ENCODE results near the gene MLPH.

Gene MLPH

DNA sequence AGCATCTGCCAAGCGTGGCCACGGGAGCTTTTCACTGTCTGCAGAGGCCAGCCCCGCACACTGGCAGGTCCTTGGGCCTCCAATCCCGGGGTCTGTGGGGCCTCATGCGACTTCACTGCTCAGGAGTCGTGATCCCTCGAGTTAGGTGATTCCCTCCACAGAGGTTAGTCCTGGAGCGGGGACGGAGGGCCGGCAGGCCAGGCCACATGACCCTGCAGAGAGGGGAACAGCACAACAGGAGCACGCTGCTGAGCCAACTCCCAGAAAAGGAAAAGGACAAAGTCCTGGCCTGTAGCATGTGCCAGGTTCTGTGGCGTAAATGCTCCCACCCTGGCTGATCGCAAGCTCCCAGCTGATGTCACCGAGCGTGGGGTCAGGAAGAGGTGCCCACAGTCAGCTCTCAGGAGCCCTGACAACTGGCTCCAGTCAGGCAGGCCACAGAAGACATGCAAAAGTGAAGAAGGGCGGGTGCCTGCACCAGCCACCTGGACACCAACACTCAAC lies 64.1 kb downstream of the MLPH start:
- POLR2A ChIA-PET = no interaction called here
- TF ChIP-seq CTBP1 (IDR thresholded peaks at IDR 0.05; ENCODE audit: borderline replicate concordance) (no peak), FOXA1 (IDR thresholded peaks at IDR 0.05) (no peak), HDGF (IDR thresholded peaks at IDR 0.05; ENCODE audit: borderline replicate concordance) (no peak), SP1 (IDR thresholded peaks at IDR 0.05) (no peak)
- TF ChIP-seq, protein P1, sequence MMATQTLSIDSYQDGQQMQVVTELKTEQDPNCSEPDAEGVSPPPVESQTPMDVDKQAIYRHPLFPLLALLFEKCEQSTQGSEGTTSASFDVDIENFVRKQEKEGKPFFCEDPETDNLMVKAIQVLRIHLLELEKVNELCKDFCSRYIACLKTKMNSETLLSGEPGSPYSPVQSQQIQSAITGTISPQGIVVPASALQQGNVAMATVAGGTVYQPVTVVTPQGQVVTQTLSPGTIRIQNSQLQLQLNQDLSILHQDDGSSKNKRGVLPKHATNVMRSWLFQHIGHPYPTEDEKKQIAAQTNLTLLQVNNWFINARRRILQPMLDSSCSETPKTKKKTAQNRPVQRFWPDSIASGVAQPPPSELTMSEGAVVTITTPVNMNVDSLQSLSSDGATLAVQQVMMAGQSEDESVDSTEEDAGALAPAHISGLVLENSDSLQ (IDR thresholded peaks at IDR 0.05) = no peak
- CTCF ChIA-PET = no interaction called here
- DNase-seq (ENCODE audit: extremely low spot score) = no peak

DNA sequence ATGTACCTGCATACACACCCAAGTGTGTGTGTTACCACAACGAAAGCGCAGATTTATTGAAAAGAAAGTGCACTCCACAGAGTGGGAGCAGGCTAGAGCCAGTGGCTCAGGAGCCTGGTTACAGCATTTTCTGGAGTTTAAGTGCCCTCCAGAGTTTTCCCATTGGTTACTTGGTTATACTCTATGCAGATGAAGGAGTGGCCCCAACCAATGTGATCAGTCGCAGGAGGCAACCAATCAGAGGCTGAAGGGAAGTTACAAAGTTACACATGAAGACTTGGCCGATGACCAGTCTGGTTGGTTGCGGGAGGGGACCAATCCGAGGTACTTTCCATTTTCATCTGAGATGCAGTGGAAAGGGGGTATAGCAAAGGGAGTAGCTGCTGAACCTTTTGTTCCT lies 65.9 kb downstream of the MLPH start:
- POLR2A ChIA-PET = no interaction called here
- CTCF ChIA-PET = no interaction called here
- no peak for DNase-seq (ENCODE audit: extremely low spot score)
- no peak for TF ChIP-seq ELF4 (IDR thresholded peaks at IDR 0.05)

DNA sequence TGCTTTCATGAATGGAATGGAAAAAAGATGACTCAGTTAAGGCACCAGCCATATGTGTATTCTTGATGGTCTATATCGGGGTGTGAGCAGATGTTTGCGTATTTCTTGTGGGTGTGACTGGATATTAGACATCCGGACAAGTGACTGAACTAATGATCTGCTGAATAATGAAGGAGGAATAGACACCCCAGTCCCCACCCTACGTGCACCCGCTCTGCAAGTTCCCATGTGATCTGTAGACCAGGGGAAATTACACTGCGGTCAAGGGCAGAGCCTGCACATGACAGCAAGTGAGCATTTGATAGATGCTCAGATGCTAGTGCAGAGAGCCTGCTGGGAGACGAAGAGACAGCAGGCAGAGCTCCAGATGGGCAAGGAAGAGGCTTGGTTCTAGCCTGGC lies 66.9 kb downstream of the MLPH start:
- CTCF ChIA-PET = no interaction called here
- TF ChIP-seq TARDBP (IDR thresholded peaks at IDR 0.05) (no peak), FOXK2 (IDR thresholded peaks at IDR 0.05) (no peak), NFRKB (IDR thresholded peaks at IDR 0.05) (no peak), LEF1 (IDR thresholded peaks at IDR 0.05; ENCODE audit: borderline replicate concordance) (no peak), CTBP1 (IDR thresholded peaks at IDR 0.05; ENCODE audit: borderline replicate concordance) (no peak), SP1 (IDR thresholded peaks at IDR 0.05) (no peak), ELF4 (IDR thresholded peaks at IDR 0.05) (no peak), SUZ12 (IDR thresholded peaks at IDR 0.05) (no peak), ARNT (IDR thresholded peaks at IDR 0.05) (no peak), ZNF384 (IDR thresholded peaks at IDR 0.05) (no peak), FOXA1 (IDR thresholded peaks at IDR 0.05) (no peak), L3MBTL2 (conservative IDR thresholded peaks at IDR 0.05) (no peak), HDGF (IDR thresholded peaks at IDR 0.05; ENCODE audit: borderline replicate concordance) (no peak), BHLHE40 (IDR thresholded peaks at IDR 0.05; ENCODE audit: borderline replicate concordance) (no peak), FOXM1 (IDR thresholded peaks at IDR 0.05; ENCODE audit: borderline replicate concordance) (no peak)
- TF ChIP-seq, protein P1 (IDR thresholded peaks at IDR 0.05) = no peak
- DNase-seq (ENCODE audit: extremely low spot score) = no peak
- POLR2A ChIA-PET = no interaction called here

DNA sequence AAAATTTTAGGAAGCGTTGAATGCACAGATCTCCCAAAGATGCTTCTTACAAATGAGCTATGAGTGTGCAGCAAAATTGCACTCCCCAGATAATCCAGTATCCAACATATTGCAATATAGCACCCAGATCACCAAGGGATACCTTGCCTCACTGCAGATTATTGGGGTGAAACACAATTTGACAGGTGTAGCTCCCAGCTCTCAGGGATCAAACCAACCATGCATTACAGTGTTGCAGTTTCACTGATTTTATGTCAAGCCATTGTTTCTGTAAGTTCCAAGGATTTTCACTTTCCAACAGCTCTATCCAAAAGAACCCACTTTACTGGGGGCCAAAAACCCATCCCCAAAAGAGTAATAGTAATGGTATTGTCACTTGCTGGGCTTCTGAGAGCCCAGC lies 68.5 kb downstream of the MLPH start:
- ChIA-PET CTCF (interaction anchor here (1.2 kb wide), 1 partner anchor 16 kb away, joined by 3 read pairs; no protein-coding TSS in a partner anchor), POLR2A (no interaction called here)
- no peak for DNase-seq (ENCODE audit: extremely low spot score)
- no peak for TF ChIP-seq NFRKB (IDR thresholded peaks at IDR 0.05)
- TF ChIP-seq, protein P1 (IDR thresholded peaks at IDR 0.05) = no peak
- TF ChIP-seq CTBP1 (IDR thresholded peaks at IDR 0.05; ENCODE audit: borderline replicate concordance) = no peak
- TF ChIP-seq BHLHE40 (IDR thresholded peaks at IDR 0.05; ENCODE audit: borderline replicate concordance) = no peak
- no peak for TF ChIP-seq FOXK2 (IDR thresholded peaks at IDR 0.05)
- no peak for TF ChIP-seq LEF1 (IDR thresholded peaks at IDR 0.05; ENCODE audit: borderline replicate concordance)
- TF ChIP-seq SUZ12 (IDR thresholded peaks at IDR 0.05) = no peak
- no peak for TF ChIP-seq ELF4 (IDR thresholded peaks at IDR 0.05)
- TF ChIP-seq TARDBP (IDR thresholded peaks at IDR 0.05) = no peak
- no peak for TF ChIP-seq ZNF384 (IDR thresholded peaks at IDR 0.05)
- no peak for TF ChIP-seq FOXM1 (IDR thresholded peaks at IDR 0.05; ENCODE audit: borderline replicate concordance)
- TF ChIP-seq HDGF (IDR thresholded peaks at IDR 0.05; ENCODE audit: borderline replicate concordance) = no peak
- no peak for TF ChIP-seq SP1 (IDR thresholded peaks at IDR 0.05)
- TF ChIP-seq L3MBTL2 (conservative IDR thresholded peaks at IDR 0.05) = no peak
- no peak for TF ChIP-seq FOXA1 (IDR thresholded peaks at IDR 0.05)
- no peak for TF ChIP-seq ARNT (IDR thresholded peaks at IDR 0.05)

DNA sequence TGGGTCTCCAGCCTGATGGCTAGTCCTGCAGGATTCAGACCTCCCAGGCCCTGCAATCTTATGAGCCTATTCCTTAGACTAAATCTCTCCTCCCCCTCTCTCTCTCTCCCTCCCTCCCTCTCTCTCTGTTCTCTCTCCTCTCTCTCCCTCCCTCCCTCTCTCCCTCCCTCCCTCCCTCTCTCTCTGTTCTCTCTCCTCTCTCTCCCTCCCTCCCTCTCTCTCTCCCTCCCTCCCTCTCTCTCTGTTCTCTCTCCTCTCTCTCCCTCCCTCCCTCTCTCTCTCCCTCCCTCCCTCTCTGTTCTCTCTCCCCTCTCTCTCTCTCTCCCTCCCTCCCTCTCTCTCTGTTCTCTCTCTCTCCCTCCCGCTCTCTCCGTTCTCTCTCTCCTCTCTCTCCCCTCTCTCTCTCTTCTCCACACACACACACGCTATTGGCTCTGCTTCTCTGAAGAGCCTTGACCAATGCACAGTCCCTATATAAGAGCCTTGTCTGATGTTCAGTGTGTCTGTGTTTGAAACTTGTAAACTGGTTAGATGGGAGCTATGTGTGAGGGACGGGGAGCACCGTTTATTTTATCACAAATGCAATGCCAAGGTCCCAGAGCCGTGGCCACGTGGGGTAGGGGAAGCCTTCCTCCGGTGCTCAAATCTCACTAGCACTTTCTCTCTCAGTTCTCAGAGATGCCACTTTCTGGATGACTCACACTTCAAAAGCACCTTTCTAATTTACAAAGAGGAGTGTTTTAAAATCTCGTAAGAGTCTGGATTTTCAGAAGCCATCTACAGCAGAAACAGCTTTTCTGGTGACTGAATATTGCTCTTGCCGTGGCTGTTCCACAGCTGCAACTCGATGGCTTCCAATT lies 70.0 kb downstream of the MLPH start:
- TF ChIP-seq LEF1 (IDR thresholded peaks at IDR 0.05; ENCODE audit: borderline replicate concordance) (no peak), FOXM1 (IDR thresholded peaks at IDR 0.05; ENCODE audit: borderline replicate concordance) (no peak), SUZ12 (IDR thresholded peaks at IDR 0.05) (no peak), L3MBTL2 (conservative IDR thresholded peaks at IDR 0.05) (no peak), CTBP1 (IDR thresholded peaks at IDR 0.05; ENCODE audit: borderline replicate concordance) (no peak), BHLHE40 (IDR thresholded peaks at IDR 0.05; ENCODE audit: borderline replicate concordance) (no peak), ZNF384 (IDR thresholded peaks at IDR 0.05) (no peak), FOXA1 (IDR thresholded peaks at IDR 0.05) (no peak), NFRKB (IDR thresholded peaks at IDR 0.05) (no peak)
- TF ChIP-seq, protein P1 (IDR thresholded peaks at IDR 0.05) = no peak
- POLR2A ChIA-PET = no interaction called here
- no peak for DNase-seq (ENCODE audit: extremely low spot score)
- CTCF ChIA-PET = no interaction called here

DNA sequence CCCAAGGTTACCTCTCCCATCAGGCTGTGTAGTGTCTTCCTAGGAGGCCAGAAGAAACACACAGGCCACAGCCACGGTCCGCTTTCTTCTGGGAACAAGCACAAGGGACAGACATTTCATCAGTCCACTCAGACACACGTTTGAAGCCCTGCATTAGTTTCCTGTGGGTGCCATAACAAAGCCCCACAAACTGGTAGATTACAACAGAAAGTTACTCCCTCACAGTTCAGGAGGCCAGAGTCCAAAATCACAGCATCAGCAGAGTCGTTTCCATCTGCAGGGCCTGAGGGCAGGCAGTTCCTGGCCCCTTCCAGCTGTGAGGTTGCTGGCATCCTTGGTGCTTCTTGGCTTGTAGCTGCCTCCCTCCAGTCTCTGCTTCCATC lies 70.6 kb downstream of the MLPH start:
- DNase-seq (ENCODE audit: extremely low spot score) = no peak
- ChIA-PET CTCF (interaction anchor here (0.8 kb wide), 1 partner anchor 100 kb away, joined by 3 read pairs; no protein-coding TSS in a partner anchor), POLR2A (no interaction called here)
- no peak for TF ChIP-seq NFRKB (IDR thresholded peaks at IDR 0.05)
- no peak for TF ChIP-seq TARDBP (IDR thresholded peaks at IDR 0.05)
- TF ChIP-seq CTBP1 (IDR thresholded peaks at IDR 0.05; ENCODE audit: borderline replicate concordance) = no peak
- no peak for TF ChIP-seq SUZ12 (IDR thresholded peaks at IDR 0.05)
- TF ChIP-seq ELF4 (IDR thresholded peaks at IDR 0.05) = no peak
- TF ChIP-seq, protein P1 (IDR thresholded peaks at IDR 0.05) = no peak
- TF ChIP-seq FOXM1 (IDR thresholded peaks at IDR 0.05; ENCODE audit: borderline replicate concordance) = no peak
- TF ChIP-seq ZNF384 (IDR thresholded peaks at IDR 0.05) = no peak
- no peak for TF ChIP-seq FOXA1 (IDR thresholded peaks at IDR 0.05)
- TF ChIP-seq HDGF (IDR thresholded peaks at IDR 0.05; ENCODE audit: borderline replicate concordance) = no peak
